GM19468 (cell line): Measurements from ENCODE around the gene ARHGEF19.

ENCODE experiments used
- ATAC-seq: cut with Tn5 transposase; IDR thresholded peaks from one replicate; pipeline ENCODE4 v1.9.1; 2021; ENCODE audit warnings: mild to moderate bottlenecking, moderate library complexity, moderate number of reproducible peaks; ENCODE audit not compliant: unreplicated experiment; ENCODE audit errors: extremely low read depth

Gene ARHGEF19

GRCh38 chr1:16187748-16188401 lies 24.6 kb downstream of the ARHGEF19 start:
- no peak for ATAC-seq

- ATAC-seq: no peak
Measured at GRCh38 chr1:16186655-16187235, 25.7 kb downstream of the ARHGEF19 start.

GRCh38 chr1:16184557-16185303 lies 27.7 kb downstream of the ARHGEF19 start:
- ATAC-seq: no peak

GRCh38 chr1:16183765-16184556 lies 28.5 kb downstream of the ARHGEF19 start:
- ATAC-seq: no peak

GRCh38 chr1:16183179-16183578 lies 29.3 kb downstream of the ARHGEF19 start:
- ATAC-seq: no peak

GRCh38 chr1:16181887-16182719 lies 30.3 kb downstream of the ARHGEF19 start:
- ATAC-seq: no peak

- ATAC-seq: no peak
Measured at GRCh38 chr1:16180291-16180824, 32.1 kb downstream of the ARHGEF19 start.

- ATAC-seq: no peak
Measured at GRCh38 chr1:16178596-16179497, 33.6 kb downstream of the ARHGEF19 start.

- ATAC-seq: no peak
Measured at GRCh38 chr1:16177306-16177705, 35.1 kb downstream of the ARHGEF19 start.

- ATAC-seq: no peak
Measured at GRCh38 chr1:16176653-16177052, 35.8 kb downstream of the ARHGEF19 start.

GRCh38 chr1:16175610-16176553 lies 36.6 kb downstream of the ARHGEF19 start:
- ATAC-seq: no peak

GRCh38 chr1:16174886-16175598 lies 37.4 kb downstream of the ARHGEF19 start:
- ATAC-seq: no peak

- ATAC-seq: no peak
Measured at GRCh38 chr1:16174261-16174868, 38.1 kb downstream of the ARHGEF19 start.

- no peak for ATAC-seq
Measured at GRCh38 chr1:16173447-16174260, 38.8 kb downstream of the ARHGEF19 start.

- no peak for ATAC-seq
Measured at GRCh38 chr1:16172964-16173446, 39.4 kb downstream of the ARHGEF19 start.
